NCI-H226 (cell line): ENCODE data around the gene CARS1.
A peak's percentile ranks its signal among the peaks of the same experiment; 100 is the strongest.

Experiments used
- DNase-seq: peaks from one replicate; pipeline ENCODE4 v3.0.0-alpha.2; 2015

The CARS1 gene

GRCh38 chr11:3057069-3057963 lies at the start of gene CARS1:
Gene CARS1, minus strand, starts transcription at chr11:3057423. Its CDS starts 56 bp downstream, at chr11:3057367.
- peak; percentile 94 for DNase-seq

- no peak for DNase-seq
Observed at GRCh38 chr11:3105791-3106735, 48.8 kb upstream of the CARS1 start.

GRCh38 chr11:3104961-3105790 lies 48.0 kb upstream of the CARS1 start:
- DNase-seq, result no peak

GRCh38 chr11:3104051-3104714 lies 47.0 kb upstream of the CARS1 start:
- no peak for DNase-seq

- no peak for DNase-seq
Observed at GRCh38 chr11:3103076-3103475, 45.9 kb upstream of the CARS1 start.

- DNase-seq, result no peak
Observed at GRCh38 chr11:3102641-3102921, 45.4 kb upstream of the CARS1 start.

- no peak for DNase-seq
Observed at GRCh38 chr11:3101921-3102640, 44.9 kb upstream of the CARS1 start.

GRCh38 chr11:3099178-3099577 lies 42.0 kb upstream of the CARS1 start:
- DNase-seq, result no peak

GRCh38 chr11:3096909-3097530 lies 39.8 kb upstream of the CARS1 start:
- DNase-seq, result no peak

GRCh38 chr11:3095712-3096361 lies 38.6 kb upstream of the CARS1 start:
- DNase-seq, result peak; percentile 30

- no peak for DNase-seq
Observed at GRCh38 chr11:3094223-3094824, 37.1 kb upstream of the CARS1 start.

- no peak for DNase-seq
Observed at GRCh38 chr11:3093281-3094191, 36.3 kb upstream of the CARS1 start.

- DNase-seq, result no peak
Observed at GRCh38 chr11:3092603-3093141, 35.4 kb upstream of the CARS1 start.

- DNase-seq, result peak; percentile 62
Observed at GRCh38 chr11:3091846-3092602, 34.8 kb upstream of the CARS1 start.

- DNase-seq, result no peak
Observed at GRCh38 chr11:3091081-3091845, 34.0 kb upstream of the CARS1 start.

GRCh38 chr11:3090096-3090901 lies 33.1 kb upstream of the CARS1 start:
- DNase-seq, result no peak
